ENCODE measurements around the gene FXYD1. TPM values are rescaled to one million over a fixed set of nuclear protein-coding genes. Genes with fewer than 3 reads are reported as not detected.
"Not testable (repeated sequence)": the region's sequence is repeated elsewhere in the genome, so short reads cannot be mapped to it uniquely, and the experiment has no call there.

FXYD1 gene
- total and polyA plus RNA-seq, 4 donors = 18.7 to 146 (median 71.5) TPM

DNA sequence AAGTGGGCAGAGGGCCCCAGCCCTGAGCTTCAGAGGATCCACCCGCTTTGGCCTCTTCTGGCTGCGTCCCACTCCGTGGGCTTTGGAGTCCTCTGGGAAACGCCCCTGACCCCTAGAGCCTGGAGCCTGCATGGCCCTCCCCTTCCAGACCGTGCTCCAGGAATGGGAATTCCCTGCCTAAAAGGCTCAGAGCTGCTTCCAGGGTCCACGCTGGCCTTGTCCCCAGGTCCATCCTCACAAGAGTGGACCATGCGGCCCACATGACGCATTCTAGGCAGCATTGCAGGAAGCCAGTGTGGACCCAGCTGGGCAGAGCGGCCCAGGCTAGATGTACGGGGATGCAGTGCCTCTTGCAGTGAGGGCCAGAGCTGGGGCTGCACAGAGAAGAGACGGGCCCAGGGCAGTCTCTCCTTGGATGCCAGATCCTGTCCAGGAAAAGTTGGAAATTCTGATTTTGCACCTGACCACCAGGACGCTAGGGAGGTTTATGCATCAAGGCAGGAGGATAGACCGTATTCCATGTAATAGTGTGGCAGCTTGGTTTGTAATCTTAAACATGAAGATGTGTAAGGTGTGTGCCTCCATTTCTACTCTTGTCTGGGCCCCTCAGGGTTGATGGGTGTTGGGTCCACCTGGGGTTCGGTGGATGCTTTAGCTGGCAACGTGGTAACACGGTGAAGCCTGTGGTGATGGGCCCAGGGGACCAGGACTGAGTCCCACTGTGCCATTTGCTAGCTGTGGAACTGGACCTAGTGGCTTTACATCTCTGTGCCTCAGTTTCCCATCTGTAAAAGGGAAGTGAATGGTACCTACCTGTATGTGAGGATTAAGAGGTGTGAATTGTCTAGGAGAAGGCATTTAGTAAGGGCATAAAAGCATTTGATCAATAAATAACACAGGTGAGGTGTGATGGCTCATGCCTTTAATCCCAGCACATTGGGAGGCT is 37.8 kb upstream of the FXYD1 start (continued):
- TF ChIP-seq, protein P1, sequence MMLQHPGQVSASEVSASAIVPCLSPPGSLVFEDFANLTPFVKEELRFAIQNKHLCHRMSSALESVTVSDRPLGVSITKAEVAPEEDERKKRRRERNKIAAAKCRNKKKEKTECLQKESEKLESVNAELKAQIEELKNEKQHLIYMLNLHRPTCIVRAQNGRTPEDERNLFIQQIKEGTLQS (IDR thresholded peaks at IDR 0.05) = no peak
- no peak for TF ChIP-seq HNF4A (conservative IDR thresholded peaks at IDR 0.05)
- TF ChIP-seq, protein P2, sequence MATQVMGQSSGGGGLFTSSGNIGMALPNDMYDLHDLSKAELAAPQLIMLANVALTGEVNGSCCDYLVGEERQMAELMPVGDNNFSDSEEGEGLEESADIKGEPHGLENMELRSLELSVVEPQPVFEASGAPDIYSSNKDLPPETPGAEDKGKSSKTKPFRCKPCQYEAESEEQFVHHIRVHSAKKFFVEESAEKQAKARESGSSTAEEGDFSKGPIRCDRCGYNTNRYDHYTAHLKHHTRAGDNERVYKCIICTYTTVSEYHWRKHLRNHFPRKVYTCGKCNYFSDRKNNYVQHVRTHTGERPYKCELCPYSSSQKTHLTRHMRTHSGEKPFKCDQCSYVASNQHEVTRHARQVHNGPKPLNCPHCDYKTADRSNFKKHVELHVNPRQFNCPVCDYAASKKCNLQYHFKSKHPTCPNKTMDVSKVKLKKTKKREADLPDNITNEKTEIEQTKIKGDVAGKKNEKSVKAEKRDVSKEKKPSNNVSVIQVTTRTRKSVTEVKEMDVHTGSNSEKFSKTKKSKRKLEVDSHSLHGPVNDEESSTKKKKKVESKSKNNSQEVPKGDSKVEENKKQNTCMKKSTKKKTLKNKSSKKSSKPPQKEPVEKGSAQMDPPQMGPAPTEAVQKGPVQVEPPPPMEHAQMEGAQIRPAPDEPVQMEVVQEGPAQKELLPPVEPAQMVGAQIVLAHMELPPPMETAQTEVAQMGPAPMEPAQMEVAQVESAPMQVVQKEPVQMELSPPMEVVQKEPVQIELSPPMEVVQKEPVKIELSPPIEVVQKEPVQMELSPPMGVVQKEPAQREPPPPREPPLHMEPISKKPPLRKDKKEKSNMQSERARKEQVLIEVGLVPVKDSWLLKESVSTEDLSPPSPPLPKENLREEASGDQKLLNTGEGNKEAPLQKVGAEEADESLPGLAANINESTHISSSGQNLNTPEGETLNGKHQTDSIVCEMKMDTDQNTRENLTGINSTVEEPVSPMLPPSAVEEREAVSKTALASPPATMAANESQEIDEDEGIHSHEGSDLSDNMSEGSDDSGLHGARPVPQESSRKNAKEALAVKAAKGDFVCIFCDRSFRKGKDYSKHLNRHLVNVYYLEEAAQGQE (IDR thresholded peaks at IDR 0.05) = no peak
- no peak for TF ChIP-seq RXRA (IDR thresholded peaks at IDR 0.05)

DNA sequence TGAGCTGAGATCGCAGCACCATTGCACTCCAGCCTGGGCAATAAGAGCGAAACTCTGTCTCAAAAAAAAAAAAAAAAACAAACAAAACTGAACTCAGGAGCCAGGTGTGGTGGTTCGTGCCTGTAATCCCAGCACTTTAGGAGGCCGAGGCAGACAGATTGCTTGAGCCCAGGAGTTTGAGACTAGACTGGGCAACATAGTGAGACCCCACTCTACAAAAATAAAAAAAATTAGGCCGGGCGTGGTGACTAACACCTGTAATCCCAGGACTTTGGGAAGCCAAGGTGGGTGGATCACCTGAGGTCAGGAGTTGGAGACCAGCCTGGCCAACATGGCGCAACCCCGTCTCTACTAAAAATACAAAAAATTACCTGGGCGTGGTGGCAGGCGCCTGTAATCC is 36.7 kb upstream of the FXYD1 start:
- H3K27me3 ChIP-seq (ENCODE audit: control insufficient read depth in 4 of 4, insufficient read depth in 4 of 4, low read length in 3 of 4); H3K36me3 ChIP-seq (ENCODE audit: control insufficient read depth in 4 of 4, insufficient read depth in 3 of 4, low read depth in 1 of 4, low read length in 3 of 4); H3K9me3 ChIP-seq (ENCODE audit: control insufficient read depth in 4 of 4, low read length in 3 of 4); DNase-seq (ENCODE audit: low spot score); H3K4me3 ChIP-seq (ENCODE audit: low read depth in 1 of 3, low read length in 3 of 3); H3K9ac ChIP-seq (ENCODE audit: low read depth in 1 of 2, low read length in 2 of 2); H3K27ac ChIP-seq (ENCODE audit: low read depth in 1 of 2, low read length in 2 of 2): not testable (repeated sequence)
- peaks cover 2 to 15% (median 11%) of the 10 kb centered on the region in 4 donors for H3K4me1 ChIP-seq (ENCODE audit: control insufficient read depth in 4 of 4, insufficient read depth in 4 of 4, low read length in 3 of 4)
- 94% methylated on average over 10 of the region's 10 CpGs for WGBS

DNA sequence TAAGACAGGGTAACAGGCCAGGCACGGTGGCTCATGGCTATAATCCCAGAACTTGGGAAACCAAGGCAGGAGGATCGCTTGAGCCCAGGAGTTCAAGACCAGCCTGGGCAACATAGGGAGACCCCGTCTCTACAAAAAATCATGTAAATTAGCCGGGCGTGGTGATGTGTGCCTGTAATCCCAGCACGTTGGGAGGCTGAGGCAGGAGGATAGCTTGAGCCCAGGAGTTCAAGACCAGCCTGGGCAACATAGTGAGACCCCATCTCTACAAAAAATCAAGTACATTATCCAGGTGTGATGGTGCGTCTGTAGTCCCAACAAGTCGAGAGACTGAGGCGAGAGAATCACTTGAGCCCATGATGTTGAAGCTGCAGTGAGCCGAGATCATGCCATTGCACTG is 35.0 kb upstream of the FXYD1 start:
- H3K36me3 ChIP-seq (ENCODE audit: control insufficient read depth in 4 of 4, insufficient read depth in 3 of 4, low read depth in 1 of 4, low read length in 3 of 4); H3K27me3 ChIP-seq (ENCODE audit: control insufficient read depth in 4 of 4, insufficient read depth in 4 of 4, low read length in 3 of 4); H3K4me3 ChIP-seq (ENCODE audit: low read depth in 1 of 3, low read length in 3 of 3); H3K9me3 ChIP-seq (ENCODE audit: control insufficient read depth in 4 of 4, low read length in 3 of 4); H3K27ac ChIP-seq (ENCODE audit: low read depth in 1 of 2, low read length in 2 of 2); DNase-seq (ENCODE audit: low spot score); H3K9ac ChIP-seq (ENCODE audit: low read depth in 1 of 2, low read length in 2 of 2): not testable (repeated sequence)
- 82% methylated on average over 10 of the region's 10 CpGs for WGBS
- peaks cover 2 to 11% (median 9%) of the 10 kb centered on the region in 4 donors for H3K4me1 ChIP-seq (ENCODE audit: control insufficient read depth in 4 of 4, insufficient read depth in 4 of 4, low read length in 3 of 4)

DNA sequence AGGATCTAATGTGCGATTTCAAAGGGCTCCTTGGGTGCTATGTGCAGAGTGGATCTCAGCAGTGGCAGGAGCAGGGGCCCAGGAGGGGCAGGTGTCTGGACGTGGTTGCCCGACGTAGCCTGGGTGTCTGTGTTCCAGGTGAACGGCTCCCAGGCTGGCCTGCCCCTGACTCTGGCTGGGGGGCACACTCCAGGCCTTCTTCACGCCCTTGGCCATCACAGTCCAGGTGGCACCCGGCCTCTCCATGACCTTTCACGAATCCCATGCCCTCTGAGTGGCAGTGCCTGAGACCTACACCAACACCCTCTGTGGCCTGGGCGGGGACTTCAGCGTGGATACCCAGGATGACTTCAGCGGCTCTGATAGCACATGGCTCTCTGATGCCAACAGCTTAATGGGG is 34.3 kb upstream of the FXYD1 start:
- H3K4me1 ChIP-seq (ENCODE audit: control insufficient read depth in 4 of 4, insufficient read depth in 4 of 4, low read length in 3 of 4) = peaks cover 0 to 4% (median 2%) of the 10 kb centered on the region in 4 donors
- no peak overlapping the region for H3K9ac ChIP-seq (ENCODE audit: low read depth in 1 of 2, low read length in 2 of 2)
- H3K27ac ChIP-seq (ENCODE audit: low read depth in 1 of 2, low read length in 2 of 2) = no peak overlapping the region
- H3K4me3 ChIP-seq (ENCODE audit: low read depth in 1 of 3, low read length in 3 of 3) = no peak overlapping the region
- 96% methylated on average over 11 of the region's 11 CpGs for whole genome bisulfite sequencing
- H3K36me3 ChIP-seq (ENCODE audit: control insufficient read depth in 4 of 4, insufficient read depth in 3 of 4, low read depth in 1 of 4, low read length in 3 of 4) = no peaks in the 10 kb centered on the region
- TF ChIP-seq EGR1 (IDR thresholded peaks at IDR 0.05; ENCODE audit: low read depth in 2 of 2) = no peak
- no peak for DNase-seq (ENCODE audit: low spot score)
- no peaks in the 10 kb centered on the region for H3K9me3 ChIP-seq (ENCODE audit: control insufficient read depth in 4 of 4, low read length in 3 of 4)
- H3K27me3 ChIP-seq (ENCODE audit: control insufficient read depth in 4 of 4, insufficient read depth in 4 of 4, low read length in 3 of 4) = no peaks in the 10 kb centered on the region

DNA sequence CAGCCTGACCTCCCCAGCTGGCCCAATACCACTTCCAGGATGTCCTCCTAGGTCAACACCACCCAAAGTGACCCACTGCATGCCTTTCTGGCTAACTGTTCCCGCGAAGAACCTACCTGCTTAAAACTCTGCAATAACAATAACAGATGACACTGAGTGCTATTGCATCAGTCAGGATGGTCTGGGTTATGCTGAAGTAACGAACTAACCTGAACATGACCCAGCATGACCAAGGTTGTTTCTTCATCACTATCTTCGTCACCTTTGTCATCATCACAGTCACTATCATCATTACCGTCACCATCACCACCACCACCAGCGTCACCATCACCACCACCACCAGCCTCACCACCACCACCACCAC is 33.6 kb upstream of the FXYD1 start:
- H3K9me3 ChIP-seq (ENCODE audit: control insufficient read depth in 4 of 4, low read length in 3 of 4) = no peaks in the 10 kb centered on the region
- no peak overlapping the region for H3K4me3 ChIP-seq (ENCODE audit: low read depth in 1 of 3, low read length in 3 of 3)
- no peaks in the 10 kb centered on the region for H3K36me3 ChIP-seq (ENCODE audit: control insufficient read depth in 4 of 4, insufficient read depth in 3 of 4, low read depth in 1 of 4, low read length in 3 of 4)
- no peak for DNase-seq (ENCODE audit: low spot score)
- TF ChIP-seq RAD21 (IDR thresholded peaks at IDR 0.05) (no peak), EGR1 (IDR thresholded peaks at IDR 0.05; ENCODE audit: low read depth in 2 of 2) (no peak), TAF1 (conservative IDR thresholded peaks at IDR 0.05) (no peak), RXRA (IDR thresholded peaks at IDR 0.05) (no peak), JUND (IDR thresholded peaks at IDR 0.05) (no peak), HNF4A (conservative IDR thresholded peaks at IDR 0.05) (no peak), SP1 (IDR thresholded peaks at IDR 0.05) (no peak)
- TF ChIP-seq, protein P1 (IDR thresholded peaks at IDR 0.05) = no peak
- TF ChIP-seq, protein P3, sequence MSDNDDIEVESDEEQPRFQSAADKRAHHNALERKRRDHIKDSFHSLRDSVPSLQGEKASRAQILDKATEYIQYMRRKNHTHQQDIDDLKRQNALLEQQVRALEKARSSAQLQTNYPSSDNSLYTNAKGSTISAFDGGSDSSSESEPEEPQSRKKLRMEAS (IDR thresholded peaks at IDR 0.05) = no peak
- TF ChIP-seq, protein P2 (IDR thresholded peaks at IDR 0.05) = no peak
- H3K27ac ChIP-seq (ENCODE audit: low read depth in 1 of 2, low read length in 2 of 2) = no peak overlapping the region
- no peak overlapping the region for H3K9ac ChIP-seq (ENCODE audit: low read depth in 1 of 2, low read length in 2 of 2)
- 96% methylated on average over 6 of the region's 6 CpGs for WGBS
- no peaks in the 10 kb centered on the region for H3K4me1 ChIP-seq (ENCODE audit: control insufficient read depth in 4 of 4, insufficient read depth in 4 of 4, low read length in 3 of 4)
- no peaks in the 10 kb centered on the region for H3K27me3 ChIP-seq (ENCODE audit: control insufficient read depth in 4 of 4, insufficient read depth in 4 of 4, low read length in 3 of 4)
